GM18498 (cell line): ENCODE measurements around the gene DHX32.

Experiments
- ATAC-seq: cut with Tn5 transposase; IDR thresholded peaks from one replicate; pipeline ENCODE4 v1.9.1; 2021; ENCODE audit warnings: mild to moderate bottlenecking, moderate library complexity; ENCODE audit not compliant: unreplicated experiment

Gene DHX32

GRCh38 chr10:125816548-125816947 lies 64.5 kb downstream of the DHX32 start:
- no peak for ATAC-seq

GRCh38 chr10:125815764-125816163 lies 65.3 kb downstream of the DHX32 start:
- no peak for ATAC-seq

- no peak for ATAC-seq
Observed at GRCh38 chr10:125812128-125812750, 68.9 kb downstream of the DHX32 start.

GRCh38 chr10:125811251-125811650 lies 69.8 kb downstream of the DHX32 start:
- ATAC-seq: no peak

GRCh38 chr10:125808047-125808446 lies 73.0 kb downstream of the DHX32 start:
- ATAC-seq: no peak

GRCh38 chr10:125802739-125803138 lies 78.4 kb downstream of the DHX32 start:
- ATAC-seq: no peak

GRCh38 chr10:125802131-125802530 lies 79.0 kb downstream of the DHX32 start:
- ATAC-seq: no peak

- no peak for ATAC-seq
Observed at GRCh38 chr10:125801574-125801973, 79.5 kb downstream of the DHX32 start.

- no peak for ATAC-seq
Observed at GRCh38 chr10:125799451-125800182, 81.5 kb downstream of the DHX32 start.

GRCh38 chr10:125797994-125798662 lies 83.0 kb downstream of the DHX32 start:
- ATAC-seq: no peak

- no peak for ATAC-seq
Observed at GRCh38 chr10:125797424-125797823, 83.7 kb downstream of the DHX32 start.

GRCh38 chr10:125795637-125796190 lies 85.4 kb downstream of the DHX32 start:
- ATAC-seq: no peak

GRCh38 chr10:125795128-125795527 lies 86.0 kb downstream of the DHX32 start:
- no peak for ATAC-seq

GRCh38 chr10:125792342-125793300 lies 88.5 kb downstream of the DHX32 start:
- ATAC-seq: no peak

- ATAC-seq: no peak
Observed at GRCh38 chr10:125788156-125789034, 92.7 kb downstream of the DHX32 start.
